HEK293 (cell line): Measurements from ENCODE around the gene GPAT2.
"Not testable (repeated sequence)": the region's sequence is repeated elsewhere in the genome, so short reads cannot be mapped to it uniquely, and the experiment has no call there.

ENCODE experiments used
- CTCF ChIA-PET: fragments of 350-600 bp; formaldehyde crosslinking; extraction: SDS; loops from one replicate; lab custom pipeline; 2021; ENCODE audit warnings: antibody characterized with exemption; lab: Yijun Ruan, JAX
- POLR2A ChIA-PET: fragments of 300-600 bp; formaldehyde crosslinking; extraction: SDS; loops from one replicate; lab custom pipeline; 2020; ENCODE audit warnings: antibody characterized with exemption, inconsistent platforms; lab: Yijun Ruan, JAX
- H3K27ac ChIP-seq: fragments of 200-500 bp; sonication (Bioruptor generic); 2 replicates; pipeline ENCODE4 v1.5.1; 2014; ENCODE audit warnings: low read depth, low read length, control low read depth, inconsistent platforms; ENCODE audit errors: extremely low read depth
- H3K36me3 ChIP-seq, 2 experiments: fragments of 200-500 bp in 1 of 2; sonication (Bioruptor generic) in 1 of 2; 1 replicate in 1 of 2; 2 replicates in 1 of 2; pipeline ENCODE4 v1.5.1; 2014 to 2017; ENCODE audit warnings: inconsistent platforms in 2 of 2, low read length in 2 of 2; ENCODE audit not compliant: control insufficient read depth in 2 of 2, insufficient read depth in 1 of 2
- H3K4me1 ChIP-seq: fragments of 200-500 bp; sonication (Bioruptor generic); 2 replicates; pipeline ENCODE4 v1.5.1; 2014; ENCODE audit warnings: mild to moderate bottlenecking, low read length, inconsistent platforms; ENCODE audit not compliant: control insufficient read depth, insufficient read depth
- H3K4me3 ChIP-seq: 2 replicates; pipeline ENCODE4 v1.5.1; 2011; ENCODE audit warnings: low read depth, mild to moderate bottlenecking, control low read depth, low read length, moderate library complexity
- H3K9me3 ChIP-seq: fragments of 200-500 bp; sonication (Bioruptor generic); 2 replicates; pipeline ENCODE4 v1.5.1; 2014; ENCODE audit warnings: low read depth, low read length, inconsistent platforms; ENCODE audit not compliant: control insufficient read depth, insufficient read depth
- SCRT2 ChIP-seq: fragments of 450-650 bp; formaldehyde crosslinking; IDR thresholded peaks from 2 replicates; pipeline ENCODE4 v1.5.1; 2016; ENCODE audit warnings: missing biosample characterization, missing genetic modification characterization
- SP2 ChIP-seq: fragments of 450-650 bp; formaldehyde crosslinking; IDR thresholded peaks from 2 replicates; pipeline ENCODE4 v1.5.1; 2016; ENCODE audit warnings: missing biosample characterization, missing genetic modification characterization
- ZBTB17 ChIP-seq: fragments of 450-650 bp; formaldehyde crosslinking; IDR thresholded peaks from 2 replicates; pipeline ENCODE4 v1.5.1; 2016; ENCODE audit warnings: missing biosample characterization, missing genetic modification characterization
- ZBTB8A ChIP-seq: fragments of 450-650 bp; formaldehyde crosslinking; IDR thresholded peaks from 2 replicates; pipeline ENCODE4 v1.5.1; 2016; ENCODE audit warnings: missing biosample characterization, missing genetic modification characterization
- ZNF335 ChIP-seq: fragments of 450-650 bp; formaldehyde crosslinking; conservative IDR thresholded peaks from 2 replicates; pipeline ENCODE4 v1.5.1; 2016; ENCODE audit warnings: missing biosample characterization, missing genetic modification characterization
- ZNF423 ChIP-seq: fragments of 450-650 bp; formaldehyde crosslinking; IDR thresholded peaks from 2 replicates; pipeline ENCODE4 v1.5.1; 2016; ENCODE audit warnings: missing biosample characterization, missing genetic modification characterization
- ZNF449 ChIP-seq: fragments of 450-650 bp; formaldehyde crosslinking; IDR thresholded peaks from 2 replicates; pipeline ENCODE4 v1.5.1; 2017; ENCODE audit warnings: missing biosample characterization, mild to moderate bottlenecking, missing genetic modification characterization, moderate library complexity
- ZNF501 ChIP-seq: fragments of 450-650 bp; formaldehyde crosslinking; IDR thresholded peaks from 2 replicates; pipeline ENCODE4 v1.5.1; 2016; ENCODE audit warnings: missing biosample characterization, missing genetic modification characterization
- ZNF600 ChIP-seq: fragments of 450-650 bp; formaldehyde crosslinking; IDR thresholded peaks from 2 replicates; pipeline ENCODE4 v1.5.1; 2016; ENCODE audit warnings: missing biosample characterization, missing genetic modification characterization
- ZNF629 ChIP-seq: fragments of 450-650 bp; formaldehyde crosslinking; IDR thresholded peaks from 2 replicates; pipeline ENCODE4 v1.5.1; 2017; ENCODE audit warnings: missing biosample characterization, missing genetic modification characterization
- TF ChIP-seq, protein P1 (sequence below): fragments of 450-650 bp; formaldehyde crosslinking; optimal IDR thresholded peaks from 2 replicates; pipeline ENCODE3; 2016; ENCODE audit warnings: missing biosample characterization, mild to moderate bottlenecking, missing genetic modification characterization

GPAT2 gene

DNA sequence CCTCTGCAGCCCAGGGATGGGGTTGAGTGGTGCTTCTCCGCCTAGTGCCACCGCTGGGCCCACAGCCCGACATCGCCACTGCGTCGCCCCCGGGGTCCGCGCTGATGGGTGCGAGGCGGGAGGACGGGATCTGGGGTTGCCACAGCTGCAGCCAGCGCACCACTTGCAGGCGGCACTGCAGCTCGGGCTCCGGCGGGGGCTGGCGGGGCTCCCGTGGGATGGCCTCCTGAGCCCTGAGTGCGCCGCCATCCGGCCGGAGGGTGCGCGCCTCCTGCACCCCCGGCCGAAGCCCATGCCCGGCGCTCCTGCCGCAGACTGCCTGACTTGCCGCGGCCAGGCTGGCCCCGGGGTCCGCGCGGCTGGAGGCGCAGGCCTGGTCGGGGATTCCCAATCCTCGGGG, 42.6 kb downstream of the GPAT2 start:
- TF ChIP-seq, protein P1, sequence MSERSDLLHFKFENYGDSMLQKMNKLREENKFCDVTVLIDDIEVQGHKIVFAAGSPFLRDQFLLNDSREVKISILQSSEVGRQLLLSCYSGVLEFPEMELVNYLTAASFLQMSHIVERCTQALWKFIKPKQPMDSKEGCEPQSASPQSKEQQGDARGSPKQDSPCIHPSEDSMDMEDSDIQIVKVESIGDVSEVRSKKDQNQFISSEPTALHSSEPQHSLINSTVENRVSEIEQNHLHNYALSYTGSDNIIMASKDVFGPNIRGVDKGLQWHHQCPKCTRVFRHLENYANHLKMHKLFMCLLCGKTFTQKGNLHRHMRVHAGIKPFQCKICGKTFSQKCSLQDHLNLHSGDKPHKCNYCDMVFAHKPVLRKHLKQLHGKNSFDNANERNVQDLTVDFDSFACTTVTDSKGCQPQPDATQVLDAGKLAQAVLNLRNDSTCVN, result peak; percentile 71
- POLR2A ChIA-PET, result interaction anchor here (1.2 kb wide), 1 partner anchor 182 kb away, joined by 3 read pairs; no protein-coding TSS in a partner anchor
- H3K9me3 ChIP-seq, H3K4me1 ChIP-seq, H3K36me3 ChIP-seq: not testable (repeated sequence)
- Histone ChIP-seq H3K27ac (peak overlapping the region; percentile 85), H3K4me3 (peak overlapping the region; percentile 62)
- CTCF ChIA-PET, result interaction anchor here (0.7 to 2.5 kb wide), 23 partner anchors 13 to 562 kb away, joined by 3 to 27 read pairs (median 4); partner anchors contain the start of genes ADRA2B and ASTL

DNA sequence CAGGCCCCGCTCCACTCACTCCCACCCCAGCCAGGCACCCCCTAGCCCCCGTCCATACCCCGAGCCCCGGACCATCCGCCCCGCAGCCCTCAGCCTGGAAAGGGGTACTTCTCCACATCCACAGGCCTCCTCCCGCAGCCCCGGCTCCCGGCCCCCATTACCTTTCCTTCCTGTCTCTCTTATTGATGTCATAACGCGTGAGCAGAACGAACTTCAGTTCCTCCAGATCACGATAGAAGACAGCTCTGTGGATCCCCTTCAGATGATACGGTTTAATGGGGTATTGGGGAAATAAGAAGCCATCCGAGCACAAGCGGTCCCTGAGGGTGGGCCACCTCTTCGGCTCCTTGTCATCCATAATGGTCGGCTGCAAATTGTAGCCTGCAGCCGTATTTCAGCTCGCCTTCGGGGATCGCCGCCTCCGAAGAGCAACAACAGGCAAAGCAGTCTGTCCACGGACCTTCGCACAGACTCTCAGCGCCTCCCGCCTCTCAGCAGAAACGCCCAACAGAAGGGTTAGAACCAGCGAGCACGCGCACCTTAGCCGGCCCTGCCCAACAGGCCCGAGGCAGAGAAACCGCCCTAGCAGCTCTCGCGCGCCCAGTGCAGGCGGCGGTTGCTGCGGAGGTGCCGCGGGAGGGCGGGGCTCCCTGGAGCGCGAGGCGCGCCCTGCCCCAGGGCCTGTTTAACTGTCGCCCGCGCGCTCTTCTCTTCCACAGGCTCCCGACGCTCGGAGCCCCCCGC, 43.2 kb downstream of the GPAT2 start, which contains the start of gene ANKRD36C:
Gene ANKRD36C (minus strand): TSS at position 474 of the 744 bp plus-strand sequence. CDS start 116 bp downstream, at position 358.
- CTCF ChIA-PET, result interaction anchor here (1.4 to 2.5 kb wide), 2 partner anchors 183 to 413 kb away, joined by 3 to 27 read pairs; no protein-coding TSS in a partner anchor
- POLR2A ChIA-PET, result interaction anchor here (0.6 kb wide), 1 partner anchor 564 kb away, joined by 3 read pairs; no protein-coding TSS in a partner anchor
- not testable (repeated sequence) for H3K9me3 ChIP-seq, H3K36me3 ChIP-seq, H3K4me1 ChIP-seq
- peak within 1 kb of the TSS; percentile 62 for H3K4me3 ChIP-seq
- peak within 1 kb of the TSS; percentile 87 for H3K27ac ChIP-seq
- TF ChIP-seq ZNF449 (tag by site-specific recombination), result peak; percentile 52; the same call in 1 of the 2 replicates
- TF ChIP-seq ZNF335 (tag by site-specific recombination), result peak; percentile 13
- TF ChIP-seq SP2 (tag by site-specific recombination), result peak; percentile 31; the same call in 1 of the 2 replicates
- TF ChIP-seq ZNF629 (tag by site-specific recombination), result 0 out of 2 replicates have a peak, but pooled peaks have one; percentile 15
- peak; percentile 74 for TF ChIP-seq ZBTB8A (tag by site-specific recombination)
- 0 out of 2 replicates have a peak, but pooled peaks have one; percentile 37 for TF ChIP-seq ZBTB17
- TF ChIP-seq SCRT2 (tag by site-specific recombination), result peak; percentile 54; the same call in 1 of the 2 replicates
- TF ChIP-seq ZNF501 (tag by site-specific recombination), result 0 out of 2 replicates have a peak, but pooled peaks have one; percentile 44
- TF ChIP-seq, protein P1, result peak; percentile 58
- TF ChIP-seq ZNF600 (tag by site-specific recombination), result peak; percentile 56; the same call in 1 of the 2 replicates
- TF ChIP-seq ZNF423 (tag by site-specific recombination), result 0 out of 2 replicates have a peak, but pooled peaks have one; percentile 18

DNA sequence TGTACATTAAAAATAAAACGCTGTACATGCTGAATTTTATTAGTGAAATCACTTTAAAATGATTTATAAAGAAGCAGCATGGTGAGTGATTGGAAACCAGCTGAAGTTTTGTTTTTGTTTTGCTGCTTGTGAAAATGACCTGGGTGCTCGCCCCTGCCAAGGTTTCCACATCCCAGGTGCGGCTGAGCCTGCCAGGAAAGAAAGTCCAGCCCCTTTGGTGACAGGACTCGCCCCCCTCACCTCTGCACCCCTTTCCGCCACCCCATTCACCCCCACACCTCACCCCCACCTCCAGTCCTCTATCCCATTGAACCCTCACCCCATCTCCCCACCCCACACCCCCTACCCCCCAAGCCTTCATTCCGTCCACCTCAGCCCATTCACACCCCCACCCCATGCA, 43.8 kb downstream of the GPAT2 start:
- peak overlapping the region; percentile 36 for H3K4me3 ChIP-seq
- POLR2A ChIA-PET, result interaction anchor here (0.6 kb wide), 1 partner anchor 565 kb away, joined by 3 read pairs; no protein-coding TSS in a partner anchor
- H3K36me3 ChIP-seq, H3K4me1 ChIP-seq, CTCF ChIA-PET, H3K9me3 ChIP-seq, H3K27ac ChIP-seq: not testable (repeated sequence)
